LNCAP (cell line): ENCODE data around the gene CCR2.

Source experiments
- TF ChIP-seq, protein P1 (sequence below): fragments of 450-650 bp; IDR thresholded peaks from 2 replicates; pipeline ENCODE4 v1.5.1; 2017; ENCODE audit warnings: mild to moderate bottlenecking

Gene CCR2

GRCh38 chr3:46401579-46401978, 47.7 kb downstream of the CCR2 start:
- TF ChIP-seq, protein P1, sequence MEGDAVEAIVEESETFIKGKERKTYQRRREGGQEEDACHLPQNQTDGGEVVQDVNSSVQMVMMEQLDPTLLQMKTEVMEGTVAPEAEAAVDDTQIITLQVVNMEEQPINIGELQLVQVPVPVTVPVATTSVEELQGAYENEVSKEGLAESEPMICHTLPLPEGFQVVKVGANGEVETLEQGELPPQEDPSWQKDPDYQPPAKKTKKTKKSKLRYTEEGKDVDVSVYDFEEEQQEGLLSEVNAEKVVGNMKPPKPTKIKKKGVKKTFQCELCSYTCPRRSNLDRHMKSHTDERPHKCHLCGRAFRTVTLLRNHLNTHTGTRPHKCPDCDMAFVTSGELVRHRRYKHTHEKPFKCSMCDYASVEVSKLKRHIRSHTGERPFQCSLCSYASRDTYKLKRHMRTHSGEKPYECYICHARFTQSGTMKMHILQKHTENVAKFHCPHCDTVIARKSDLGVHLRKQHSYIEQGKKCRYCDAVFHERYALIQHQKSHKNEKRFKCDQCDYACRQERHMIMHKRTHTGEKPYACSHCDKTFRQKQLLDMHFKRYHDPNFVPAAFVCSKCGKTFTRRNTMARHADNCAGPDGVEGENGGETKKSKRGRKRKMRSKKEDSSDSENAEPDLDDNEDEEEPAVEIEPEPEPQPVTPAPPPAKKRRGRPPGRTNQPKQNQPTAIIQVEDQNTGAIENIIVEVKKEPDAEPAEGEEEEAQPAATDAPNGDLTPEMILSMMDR = no peak

GRCh38 chr3:46405301-46406019, 51.5 kb downstream of the CCR2 start:
- TF ChIP-seq, protein P1 = no peak

DNA sequence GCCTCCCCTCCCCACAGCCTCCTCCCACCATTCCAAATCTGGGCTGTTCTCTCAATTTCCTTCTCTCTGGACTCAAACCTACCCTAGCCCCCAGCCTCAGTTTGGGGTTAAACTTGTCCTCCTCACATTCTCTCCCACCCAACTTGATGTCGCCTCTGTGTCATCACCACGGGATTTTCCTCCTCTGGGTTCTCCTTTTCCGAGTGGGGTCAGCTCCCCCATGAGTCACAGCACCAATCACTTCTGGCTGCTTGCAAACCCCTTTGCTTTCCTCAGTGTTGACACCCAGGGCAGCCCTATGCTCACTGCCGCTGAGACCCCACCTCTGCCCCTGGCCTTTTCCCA, 52.5 kb downstream of the CCR2 start:
- TF ChIP-seq, protein P1 = no peak

DNA sequence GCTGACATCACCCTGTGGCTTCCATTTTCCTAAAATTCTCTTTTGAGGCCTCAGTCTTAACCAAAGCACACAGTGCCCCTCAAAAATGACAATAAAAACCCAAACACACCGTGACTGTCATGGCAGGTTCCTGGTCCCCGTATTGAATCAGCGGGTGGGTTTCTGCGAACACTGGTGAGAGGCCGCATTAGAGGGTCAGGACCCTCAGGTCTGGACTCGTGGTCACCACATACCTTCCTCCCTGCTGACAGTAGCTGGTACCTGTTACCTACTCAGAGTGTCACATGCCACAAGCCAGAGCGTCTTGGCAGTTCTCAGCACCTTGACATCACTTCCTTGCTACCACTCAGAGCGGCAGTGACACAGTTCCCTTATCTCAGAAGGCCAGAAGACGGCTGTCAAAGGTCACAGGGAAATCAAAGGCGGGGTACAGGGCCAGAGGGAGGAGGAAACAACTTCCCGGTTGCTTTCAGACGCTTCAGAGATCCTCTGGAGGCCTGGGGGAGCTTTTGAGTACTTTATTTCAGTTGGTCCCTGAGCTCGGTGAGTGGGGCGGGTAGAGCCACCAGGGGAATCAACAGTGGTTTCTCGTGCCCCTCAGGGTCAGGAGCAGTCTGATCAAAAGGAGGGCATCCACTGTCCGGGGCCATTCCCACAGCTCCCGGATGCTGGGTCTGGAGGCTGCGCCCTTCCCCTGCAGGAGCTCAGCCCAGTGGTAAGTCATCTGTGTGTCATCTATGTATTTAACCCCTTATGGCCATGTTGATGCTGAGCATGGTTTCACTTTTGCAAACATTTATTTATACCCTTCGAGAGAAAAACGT, 53.1 kb downstream of the CCR2 start, which contains the start of the genes CCR5AS and CCRL2:
CCR5AS (minus strand) TSS at position 279 of the 824 bp plus-strand sequence.
CCRL2 (plus strand) TSS at position 472 of the 824 bp plus-strand sequence. CDS start 821 bp downstream, outside the sequence.
- TF ChIP-seq, protein P1 = no peak

DNA sequence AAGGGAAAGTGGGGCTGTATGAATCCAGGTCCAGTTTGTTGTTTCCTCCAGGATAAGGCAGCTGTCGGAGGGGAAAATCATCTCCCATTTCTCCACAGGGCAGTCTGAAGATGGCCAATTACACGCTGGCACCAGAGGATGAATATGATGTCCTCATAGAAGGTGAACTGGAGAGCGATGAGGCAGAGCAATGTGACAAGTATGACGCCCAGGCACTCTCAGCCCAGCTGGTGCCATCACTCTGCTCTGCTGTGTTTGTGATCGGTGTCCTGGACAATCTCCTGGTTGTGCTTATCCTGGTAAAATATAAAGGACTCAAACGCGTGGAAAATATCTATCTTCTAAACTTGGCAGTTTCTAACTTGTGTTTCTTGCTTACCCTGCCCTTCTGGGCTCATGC, 54.1 kb downstream of the CCR2 start:
- TF ChIP-seq, protein P1 = no peak

GRCh38 chr3:46408853-46409252, 54.9 kb downstream of the CCR2 start:
- TF ChIP-seq, protein P1 = no peak

- TF ChIP-seq, protein P1 = no peak
Measured at GRCh38 chr3:46409739-46410489, 56.0 kb downstream of the CCR2 start.
